ENCODE data around the gene IL11. TPM values are rescaled to one million over a fixed set of nuclear protein-coding genes. Genes with fewer than 3 reads are reported as not detected.
A peak's percentile ranks its signal among the peaks of the same experiment; 100 is the strongest.

Gene IL11
- polyA plus RNA-seq, 1 experiment, result 14.8 TPM

GRCh38 chr19:55355213-55355821 lies 14.9 kb downstream of the IL11 start:
- H3K27me3 ChIP-seq (ENCODE audit: control insufficient read depth, insufficient read depth, low read length), result peaks cover 28% of the 10 kb centered on the region
- no peak overlapping the region for H3K27ac ChIP-seq (ENCODE audit: low read depth, low read length)
- ChIA-PET CTCF (no interaction called here), POLR2A (interaction anchor here (1.2 kb wide), 1 partner anchor 16 kb away, joined by 6 read pairs; the partner anchor contains the start of gene IL11)
- H3K9me3 ChIP-seq (ENCODE audit: control insufficient read depth, insufficient read depth, low read length), result peaks cover 5% of the 10 kb centered on the region; the same call in 1 of the 2 replicates
- DNase-seq (ENCODE audit: low read depth, low spot score), result no peak
- H3K4me3 ChIP-seq (ENCODE audit: low read depth, low read length), result no peak overlapping the region
- TF ChIP-seq, protein P1, sequence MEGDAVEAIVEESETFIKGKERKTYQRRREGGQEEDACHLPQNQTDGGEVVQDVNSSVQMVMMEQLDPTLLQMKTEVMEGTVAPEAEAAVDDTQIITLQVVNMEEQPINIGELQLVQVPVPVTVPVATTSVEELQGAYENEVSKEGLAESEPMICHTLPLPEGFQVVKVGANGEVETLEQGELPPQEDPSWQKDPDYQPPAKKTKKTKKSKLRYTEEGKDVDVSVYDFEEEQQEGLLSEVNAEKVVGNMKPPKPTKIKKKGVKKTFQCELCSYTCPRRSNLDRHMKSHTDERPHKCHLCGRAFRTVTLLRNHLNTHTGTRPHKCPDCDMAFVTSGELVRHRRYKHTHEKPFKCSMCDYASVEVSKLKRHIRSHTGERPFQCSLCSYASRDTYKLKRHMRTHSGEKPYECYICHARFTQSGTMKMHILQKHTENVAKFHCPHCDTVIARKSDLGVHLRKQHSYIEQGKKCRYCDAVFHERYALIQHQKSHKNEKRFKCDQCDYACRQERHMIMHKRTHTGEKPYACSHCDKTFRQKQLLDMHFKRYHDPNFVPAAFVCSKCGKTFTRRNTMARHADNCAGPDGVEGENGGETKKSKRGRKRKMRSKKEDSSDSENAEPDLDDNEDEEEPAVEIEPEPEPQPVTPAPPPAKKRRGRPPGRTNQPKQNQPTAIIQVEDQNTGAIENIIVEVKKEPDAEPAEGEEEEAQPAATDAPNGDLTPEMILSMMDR (IDR thresholded peaks at IDR 0.05; ENCODE audit: low read depth, low read length), result no peak

GRCh38 chr19:55354698-55355212 lies 15.5 kb downstream of the IL11 start, which contains the start of gene COX6B2:
TSS of gene COX6B2 (minus strand) at chr19:55354719. CDS start at chr19:55354521, 198 bp downstream.
- CTCF ChIA-PET, result no interaction called here
- Histone ChIP-seq H3K27ac (ENCODE audit: low read depth, low read length) (no peak within 1 kb of the TSS), H3K27me3 (ENCODE audit: control insufficient read depth, insufficient read depth, low read length) (peaks cover 28% of the 10 kb centered on the region), H3K9me3 (ENCODE audit: control insufficient read depth, insufficient read depth, low read length) (peaks cover 5% of the 10 kb centered on the region; the same call in 1 of the 2 replicates), H3K4me3 (ENCODE audit: low read depth, low read length) (peak within 1 kb of the TSS; percentile 59)
- TF ChIP-seq, protein P1 (IDR thresholded peaks at IDR 0.05; ENCODE audit: low read depth, low read length), result no peak
- POLR2A ChIA-PET, result interaction anchor here (1.2 kb wide), 1 partner anchor 16 kb away, joined by 6 read pairs; the partner anchor contains the start of gene IL11
- no peak for DNase-seq (ENCODE audit: low read depth, low spot score)

DNA sequence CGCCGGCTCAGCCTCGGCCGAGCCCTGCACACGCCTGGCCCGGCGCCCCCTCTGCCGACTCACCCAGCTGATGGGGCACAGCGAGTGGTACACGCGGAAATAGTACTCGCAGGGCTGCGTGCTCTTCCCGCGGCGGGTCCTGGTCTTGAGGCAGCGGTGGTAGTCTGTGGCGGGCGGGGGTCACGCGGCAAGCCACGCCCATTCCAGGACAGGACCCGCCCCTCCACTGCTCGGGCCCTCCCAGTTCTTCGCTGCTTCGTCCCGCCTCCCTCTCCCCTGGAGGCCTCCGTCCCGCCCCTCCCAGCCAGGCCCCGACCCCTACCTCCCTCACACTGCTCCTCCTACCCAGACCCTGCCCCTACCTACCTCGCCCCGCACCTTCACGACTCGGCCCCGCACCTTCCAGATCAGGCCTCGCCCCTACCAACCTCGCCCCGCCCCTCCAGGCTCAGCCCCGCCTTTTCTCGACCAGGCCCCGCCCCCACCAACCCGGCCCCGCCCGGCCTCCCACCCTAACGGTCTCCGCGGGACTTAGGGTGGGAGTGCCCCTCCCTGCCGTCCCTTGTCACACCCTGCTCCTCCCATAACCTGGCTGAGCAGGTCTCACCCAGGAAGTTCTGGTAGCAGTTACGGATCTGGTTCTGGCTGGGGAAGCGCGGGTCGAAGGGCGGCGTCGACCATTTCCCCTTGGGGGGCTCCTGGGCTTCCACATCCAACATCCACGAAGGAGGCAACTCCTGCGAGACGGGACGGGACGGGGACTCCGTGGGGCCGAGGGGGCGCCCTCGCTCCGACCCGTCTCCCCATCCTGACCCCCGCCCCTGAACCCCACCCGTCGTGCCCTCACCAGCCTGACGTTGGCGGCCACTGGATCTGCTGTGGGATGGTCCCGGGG lies 16.2 kb downstream of the IL11 start:
- peak overlapping the region; percentile 59 for H3K4me3 ChIP-seq (ENCODE audit: low read depth, low read length)
- CTCF ChIA-PET, result no interaction called here

GRCh38 chr19:55353356-55353802 lies 16.9 kb downstream of the IL11 start:
- Histone ChIP-seq H3K4me3 (ENCODE audit: low read depth, low read length) (peak overlapping the region; percentile 59), H3K27me3 (ENCODE audit: control insufficient read depth, insufficient read depth, low read length) (peaks cover 28% of the 10 kb centered on the region), H3K27ac (ENCODE audit: low read depth, low read length) (no peak overlapping the region), H3K9me3 (ENCODE audit: control insufficient read depth, insufficient read depth, low read length) (peaks cover 4% of the 10 kb centered on the region; the same call in 1 of the 2 replicates)
- DNase-seq (ENCODE audit: low read depth, low spot score), result no peak
- TF ChIP-seq, protein P1 (IDR thresholded peaks at IDR 0.05; ENCODE audit: low read depth, low read length), result no peak
- POLR2A ChIA-PET, result no interaction called here
- CTCF ChIA-PET, result interaction anchor here (1.2 kb wide), 1 partner anchor 61 kb away, joined by 3 read pairs; no protein-coding TSS in a partner anchor

More for the DNA sequence above, 16.2 kb downstream of the IL11 start:
- Histone ChIP-seq H3K9me3 (ENCODE audit: control insufficient read depth, insufficient read depth, low read length) (peaks cover 5% of the 10 kb centered on the region; the same call in 1 of the 2 replicates), H3K27me3 (ENCODE audit: control insufficient read depth, insufficient read depth, low read length) (peaks cover 28% of the 10 kb centered on the region), H3K27ac (ENCODE audit: low read depth, low read length) (no peak overlapping the region)
- TF ChIP-seq, protein P1 (IDR thresholded peaks at IDR 0.05; ENCODE audit: low read depth, low read length), result no peak
- no peak for DNase-seq (ENCODE audit: low read depth, low spot score)
- POLR2A ChIA-PET, result no interaction called here

Measured in AG04450 (cell line).